ENCODE data around the gene ARRDC3. TPM values are rescaled to one million over a fixed set of nuclear protein-coding genes. Genes with fewer than 3 reads are reported as not detected.
"Not testable (repeated sequence)": the region's sequence is repeated elsewhere in the genome, so short reads cannot be mapped to it uniquely, and the experiment has no call there.

The ARRDC3 gene
- total RNA-seq, 4 donors from 2014 or later: 168 to 289 (median 228) TPM

DNA sequence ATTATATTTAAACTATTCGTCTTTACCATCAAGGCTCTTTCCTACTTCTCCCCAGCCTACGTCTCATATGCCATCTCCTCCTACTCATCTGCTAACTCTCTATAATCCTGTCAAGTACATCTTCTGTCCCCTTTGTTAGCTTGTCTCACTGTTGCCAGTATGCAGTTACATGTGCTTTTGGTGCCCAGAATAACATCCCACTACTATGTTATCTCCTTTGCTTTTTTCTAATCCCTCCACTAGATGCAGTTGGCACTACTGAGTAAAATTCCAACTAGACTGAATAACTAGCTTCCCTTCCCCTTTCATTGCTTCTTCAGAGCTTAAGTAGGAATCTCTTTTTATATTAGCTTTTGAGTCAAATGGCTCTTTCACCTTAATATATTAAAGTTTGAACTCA is 3.0 kb upstream of the ARRDC3 start:
- 93 to 96% methylated on average over 2 of the region's 2 CpGs for WGBS, 2 donors
- Histone ChIP-seq H3K27me3 (no peaks in the 10 kb centered on the region), H3K36me3 (no peaks in the 10 kb centered on the region), H3K4me1 (peaks cover 0 to 4% of the 10 kb centered on the region in 2 donors), H3K9me3 (no peaks in the 10 kb centered on the region), H3K27ac (peak overlapping the region in 1 of 3 donors; percentile 6), H3K4me3 (replicated peaks in 1 of 3) (no peak overlapping the region)
- intact Hi-C loops (cut with DNase I): loop anchor here (5.0 to 10.0 kb wide), 2 partner anchors 284 to 521 kb away; no protein-coding TSS in a partner anchor
- no peak for DNase-seq
- TF ChIP-seq POLR2A (IDR thresholded peaks at IDR 0.05): no peak
- TF ChIP-seq, protein P1, sequence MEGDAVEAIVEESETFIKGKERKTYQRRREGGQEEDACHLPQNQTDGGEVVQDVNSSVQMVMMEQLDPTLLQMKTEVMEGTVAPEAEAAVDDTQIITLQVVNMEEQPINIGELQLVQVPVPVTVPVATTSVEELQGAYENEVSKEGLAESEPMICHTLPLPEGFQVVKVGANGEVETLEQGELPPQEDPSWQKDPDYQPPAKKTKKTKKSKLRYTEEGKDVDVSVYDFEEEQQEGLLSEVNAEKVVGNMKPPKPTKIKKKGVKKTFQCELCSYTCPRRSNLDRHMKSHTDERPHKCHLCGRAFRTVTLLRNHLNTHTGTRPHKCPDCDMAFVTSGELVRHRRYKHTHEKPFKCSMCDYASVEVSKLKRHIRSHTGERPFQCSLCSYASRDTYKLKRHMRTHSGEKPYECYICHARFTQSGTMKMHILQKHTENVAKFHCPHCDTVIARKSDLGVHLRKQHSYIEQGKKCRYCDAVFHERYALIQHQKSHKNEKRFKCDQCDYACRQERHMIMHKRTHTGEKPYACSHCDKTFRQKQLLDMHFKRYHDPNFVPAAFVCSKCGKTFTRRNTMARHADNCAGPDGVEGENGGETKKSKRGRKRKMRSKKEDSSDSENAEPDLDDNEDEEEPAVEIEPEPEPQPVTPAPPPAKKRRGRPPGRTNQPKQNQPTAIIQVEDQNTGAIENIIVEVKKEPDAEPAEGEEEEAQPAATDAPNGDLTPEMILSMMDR (IDR thresholded peaks at IDR 0.05): no peak

DNA sequence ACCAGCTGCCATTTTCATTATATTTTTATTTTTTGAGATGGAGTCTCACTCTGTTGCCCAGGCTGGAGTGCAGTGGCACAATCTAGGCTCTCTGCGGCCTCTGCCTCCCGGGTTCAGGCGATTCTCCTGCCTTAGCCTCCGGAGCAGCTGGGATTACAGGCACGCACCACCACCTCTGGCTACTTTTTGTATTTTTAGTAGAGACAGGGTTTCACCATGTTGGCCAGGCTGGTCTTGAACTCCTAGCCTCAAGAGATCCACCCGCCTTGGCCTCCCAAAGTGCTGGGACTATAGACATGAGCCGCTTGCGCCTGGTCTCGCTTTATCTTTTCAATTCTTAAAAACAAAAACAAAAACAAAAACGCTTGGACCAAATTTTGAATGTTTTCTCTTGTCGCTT is 2.5 kb upstream of the ARRDC3 start:
- 94 to 95% methylated on average over 11 of the region's 11 CpGs for WGBS, 2 donors
- intact Hi-C loops (cut with DNase I): loop anchor here (5.0 to 10.0 kb wide), 2 partner anchors 283 to 521 kb away; no protein-coding TSS in a partner anchor

DNA sequence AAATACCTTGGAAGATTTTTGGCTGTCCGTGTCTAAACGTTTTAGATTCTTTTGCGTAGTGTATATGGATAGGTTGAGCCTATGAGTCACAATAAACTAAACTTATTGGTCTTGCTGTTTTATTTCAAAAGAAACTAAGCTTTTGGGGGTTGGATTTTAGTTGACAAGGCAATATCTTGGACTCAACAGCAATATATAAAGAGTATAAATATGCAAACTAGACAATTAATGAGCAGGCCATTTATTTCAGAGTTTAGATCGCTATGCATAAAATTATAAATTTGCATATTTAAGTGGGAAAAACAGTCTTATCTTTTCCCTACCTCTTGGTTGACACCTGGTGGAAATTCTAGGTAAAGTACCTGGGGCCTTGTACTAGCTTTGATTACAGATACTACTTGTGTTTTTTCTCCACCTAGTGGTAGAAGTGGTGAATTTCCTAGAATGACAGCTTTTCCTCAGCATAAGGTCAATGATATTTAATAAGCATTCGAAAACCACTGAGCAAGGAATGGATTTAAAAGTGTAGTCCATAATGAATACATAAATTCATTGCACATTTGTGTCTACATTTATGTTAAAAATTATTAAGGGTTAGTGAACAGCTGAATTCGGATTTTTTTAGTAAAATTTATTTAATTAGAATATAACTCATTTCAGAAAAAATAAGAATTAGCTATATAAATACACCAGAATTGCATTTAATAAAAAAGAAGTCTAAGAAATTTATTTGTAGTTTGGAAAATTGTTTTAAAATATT is 1.7 kb upstream of the ARRDC3 start:
- 6 to 7% methylated on average over 6 of the region's 6 CpGs for WGBS, 2 donors
- H3K27ac ChIP-seq: peak overlapping the region; percentile 94 to 100 (median 100)

More for the DNA sequence above, 2.5 kb upstream of the ARRDC3 start:
- H3K4me1 ChIP-seq; DNase-seq; H3K27me3 ChIP-seq; H3K27ac ChIP-seq; H3K36me3 ChIP-seq; H3K4me3 ChIP-seq (replicated peaks in 1 of 3); H3K9me3 ChIP-seq: not testable (repeated sequence)

DNA sequence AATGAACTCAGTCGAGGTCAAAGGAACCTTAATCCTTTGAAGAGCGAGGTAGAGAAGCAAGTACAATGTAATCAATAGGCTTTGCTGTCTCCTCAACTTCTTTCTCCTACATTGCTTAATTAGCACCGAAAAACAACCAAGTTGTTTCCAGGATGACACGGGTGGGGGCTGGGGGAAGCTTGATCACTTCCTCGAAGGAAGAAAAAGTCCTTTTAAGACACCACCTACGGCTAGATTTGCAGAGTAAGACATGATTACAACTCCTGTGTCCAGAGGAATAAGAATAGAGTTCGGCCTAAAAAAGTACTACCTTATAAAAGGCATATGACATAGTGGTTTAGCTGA is 811 bp upstream of the ARRDC3 start:
- intact Hi-C loops (cut with DNase I): loop anchor here (5.0 to 10.0 kb wide), 2 partner anchors 157 to 519 kb away; no protein-coding TSS in a partner anchor
- Histone ChIP-seq H3K36me3 (no peaks in the 10 kb centered on the region), H3K27ac (peak overlapping the region; percentile 94 to 100 (median 100)), H3K4me1 (peaks cover 0 to 4% of the 10 kb centered on the region in 2 donors), H3K4me3 (replicated peaks in 1 of 3) (peak overlapping the region in 2 of 3 donors; percentile 6 to 74), H3K9me3 (no peaks in the 10 kb centered on the region), H3K27me3 (no peaks in the 10 kb centered on the region)
- WGBS, 2 donors: 3 to 4% methylated on average over 7 of the region's 7 CpGs
- TF ChIP-seq, protein P1 (IDR thresholded peaks at IDR 0.05): no peak
- TF ChIP-seq POLR2A (IDR thresholded peaks at IDR 0.05): no peak
- DNase-seq: peak in 1 of 2 donors; percentile 40

More for the DNA sequence above, 1.7 kb upstream of the ARRDC3 start:
- H3K4me1 ChIP-seq: peaks cover 0 to 4% of the 10 kb centered on the region in 2 donors
- DNase-seq: peak in 1 of 2 donors; percentile 56
- H3K36me3 ChIP-seq: no peaks in the 10 kb centered on the region
- TF ChIP-seq, protein P1 (IDR thresholded peaks at IDR 0.05): peak; percentile 90 to 100 (median 98)
- TF ChIP-seq POLR2A (IDR thresholded peaks at IDR 0.05): no peak
- intact Hi-C loops (cut with DNase I): loop anchor here (5.0 to 10.0 kb wide), 3 partner anchors 158 to 520 kb away; no protein-coding TSS in a partner anchor
- no peaks in the 10 kb centered on the region for H3K27me3 ChIP-seq
- peak overlapping the region in 1 of 3 donors; percentile 74 for H3K4me3 ChIP-seq (replicated peaks in 1 of 3)
- H3K9me3 ChIP-seq: no peaks in the 10 kb centered on the region

DNA sequence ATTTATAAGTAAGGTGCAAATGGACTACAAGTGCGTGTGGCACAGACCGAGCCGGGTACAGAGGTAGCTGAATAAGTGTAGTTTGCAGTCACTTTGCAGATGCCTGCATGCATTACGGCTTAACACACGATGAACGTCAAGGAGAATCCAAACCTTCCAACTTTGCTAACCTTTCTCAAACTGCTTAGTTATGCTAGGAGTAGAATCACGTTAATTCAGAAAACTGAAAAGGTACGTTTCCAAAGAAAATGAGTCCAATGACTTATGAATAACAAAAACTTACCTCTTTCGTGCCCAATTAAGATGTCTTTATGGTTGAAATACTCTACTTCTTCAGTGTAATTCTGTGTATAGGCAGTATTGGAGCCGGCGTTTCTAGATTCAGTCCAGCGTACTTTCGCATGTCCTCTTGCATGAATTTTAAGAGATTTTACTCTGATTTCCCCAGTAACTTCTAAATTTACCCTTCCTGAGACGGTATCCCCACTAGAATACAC is 539 bp downstream of the ARRDC3 start:
- WGBS, 2 donors: 0 to 1% methylated on average over 14 of the region's 14 CpGs
- intact Hi-C loops (cut with DNase I): loop anchor here (5.0 to 10.0 kb wide), 2 partner anchors 155 to 518 kb away; no protein-coding TSS in a partner anchor
- no peaks in the 10 kb centered on the region for H3K27me3 ChIP-seq
- no peak for TF ChIP-seq POLR2A (IDR thresholded peaks at IDR 0.05)
- TF ChIP-seq, protein P1 (IDR thresholded peaks at IDR 0.05): no peak
- no peaks in the 10 kb centered on the region for H3K9me3 ChIP-seq
- H3K4me1 ChIP-seq: peaks cover 9% of the 10 kb centered on the region in 2 donors
- peak overlapping the region; percentile 94 to 100 (median 100) for H3K27ac ChIP-seq
- peaks cover 5 to 8% of the 10 kb centered on the region in 2 donors for H3K36me3 ChIP-seq
- H3K4me3 ChIP-seq (replicated peaks in 1 of 3): peak overlapping the region; percentile 74 to 83 (median 77)
- DNase-seq: peak in 1 of 2 donors; percentile 20
